Activated T-helper 1 cell treated with Interleukin-2 at 50 U/mL for 16 hours (primary cell): ENCODE results near the gene APLF.
"Not testable (repeated sequence)": the region's sequence is repeated elsewhere in the genome, so short reads cannot be mapped to it uniquely, and the experiment has no call there.

Experiments
- DNase-seq: peaks from one replicate; pipeline ENCODE4 v3.0.0-alpha.2; 2020; ENCODE audit warnings: low read depth

APLF gene

GRCh38 chr2:68529651-68530050 is 62.3 kb downstream of the APLF start:
- not testable (repeated sequence) for DNase-seq

GRCh38 chr2:68536000-68536399 is 68.6 kb downstream of the APLF start:
- no peak for DNase-seq

GRCh38 chr2:68537011-68537410 is 69.6 kb downstream of the APLF start:
- no peak for DNase-seq

- DNase-seq: no peak
Observed at GRCh38 chr2:68537809-68538208, 70.4 kb downstream of the APLF start.

- DNase-seq: no peak
Observed at GRCh38 chr2:68544811-68545210, 77.4 kb downstream of the APLF start.

- DNase-seq: no peak
Observed at GRCh38 chr2:68548396-68548795, 81.0 kb downstream of the APLF start.

GRCh38 chr2:68553098-68553497 is 85.7 kb downstream of the APLF start:
- DNase-seq: no peak

GRCh38 chr2:68555425-68556206 is 88.2 kb downstream of the APLF start:
- not testable (repeated sequence) for DNase-seq

- no peak for DNase-seq
Observed at GRCh38 chr2:68556381-68556780, 89.0 kb downstream of the APLF start.

- DNase-seq: no peak
Observed at GRCh38 chr2:68558576-68558975, 91.2 kb downstream of the APLF start.

- no peak for DNase-seq
Observed at GRCh38 chr2:68559692-68560091, 92.3 kb downstream of the APLF start.

GRCh38 chr2:68560545-68560944 is 93.2 kb downstream of the APLF start:
- DNase-seq: no peak

GRCh38 chr2:68561372-68561771 is 94.0 kb downstream of the APLF start:
- DNase-seq: no peak

- DNase-seq: no peak
Observed at GRCh38 chr2:68562934-68563333, 95.5 kb downstream of the APLF start.

- no peak for DNase-seq
Observed at GRCh38 chr2:68564426-68564825, 97.0 kb downstream of the APLF start.

- DNase-seq: no peak
Observed at GRCh38 chr2:68565273-68565672, 97.9 kb downstream of the APLF start.

- DNase-seq: no peak
Observed at GRCh38 chr2:68565858-68566257, 98.5 kb downstream of the APLF start.

- DNase-seq: no peak
Observed at GRCh38 chr2:68566362-68566761, 99.0 kb downstream of the APLF start.

GRCh38 chr2:68568116-68568515 is 100.7 kb downstream of the APLF start:
- DNase-seq: no peak

- DNase-seq: no peak
Observed at GRCh38 chr2:68569604-68570003, 102.2 kb downstream of the APLF start.

- DNase-seq: not testable (repeated sequence)
Observed at GRCh38 chr2:68570434-68570833, 103.0 kb downstream of the APLF start.

- no peak for DNase-seq
Observed at GRCh38 chr2:68574202-68574791, 106.9 kb downstream of the APLF start.

GRCh38 chr2:68577183-68577582 is 109.8 kb downstream of the APLF start:
- DNase-seq: no peak

GRCh38 chr2:68579689-68580088 is 112.3 kb downstream of the APLF start:
- DNase-seq: no peak
